HepG2 (cell line): ENCODE results near the gene SPAG7. TPM values are rescaled to one million over a fixed set of nuclear protein-coding genes. Genes with fewer than 3 reads are reported as not detected.
A peak's percentile ranks its signal among the peaks of the same experiment; 100 is the strongest.

Experiments
- DDIT3 ChIP-seq: sonication (generic); formaldehyde crosslinking; IDR thresholded peaks from 2 replicates; pipeline ENCODE4 v1.4.0; 2020; ENCODE audit warnings: mild to moderate bottlenecking, missing genetic modification reagents
- ELF4 ChIP-seq: sonication (generic); formaldehyde crosslinking; IDR thresholded peaks from 2 replicates; pipeline ENCODE4 v1.5.0; 2020; ENCODE audit warnings: missing genetic modification reagents, mild to moderate bottlenecking, moderate library complexity, borderline replicate concordance
- ETV5 ChIP-seq: IDR thresholded peaks from 2 replicates; pipeline ENCODE4 v1.6.1; 2018; ENCODE audit warnings: missing biosample characterization, missing genetic modification reagents, inconsistent platforms, borderline replicate concordance
- HMGA1 ChIP-seq: sonication (generic); formaldehyde crosslinking; conservative IDR thresholded peaks from 2 replicates; pipeline ENCODE4 v1.4.0; 2020; ENCODE audit warnings: missing genetic modification reagents
- IKZF4 ChIP-seq: sonication (generic); formaldehyde crosslinking; IDR thresholded peaks from 2 replicates; pipeline ENCODE4 v1.5.1; 2020; ENCODE audit warnings: borderline replicate concordance, mild to moderate bottlenecking, low read depth, missing genetic modification reagents; ENCODE audit errors: not compliant biosample characterization
- IKZF5 ChIP-seq: IDR thresholded peaks from 2 replicates; pipeline ENCODE4 v1.6.1; 2018; ENCODE audit warnings: missing genetic modification reagents, mild to moderate bottlenecking, missing compliant biosample characterization
- JARID2 ChIP-seq: sonication (generic); formaldehyde crosslinking; IDR thresholded peaks from 2 replicates; pipeline ENCODE4 v1.8.1; 2023; ENCODE audit warnings: missing genetic modification reagents, inconsistent platforms; ENCODE audit not compliant: insufficient replicate concordance
- JDP2 ChIP-seq: sonication (generic); formaldehyde crosslinking; IDR thresholded peaks from 2 replicates; pipeline ENCODE4 v1.8.1; 2022; ENCODE audit warnings: missing genetic modification reagents, borderline replicate concordance
- NR2F6 ChIP-seq, 2 experiments: IDR thresholded peaks; 2 replicates each; pipeline ENCODE4 v1.6.1; 2016; ENCODE audit warnings: antibody characterized with exemption in 1 of 2, mild to moderate bottlenecking in 1 of 2
- RARA ChIP-seq: IDR thresholded peaks from 2 replicates; pipeline ENCODE4 v1.6.1; 2016; ENCODE audit warnings: missing genetic modification reagents, missing compliant biosample characterization
- REST ChIP-seq, 2 experiments: IDR thresholded peaks; 2 replicates each; pipeline ENCODE4 v1.6.1; 2011 to 2012; ENCODE audit warnings: low read length in 2 of 2, borderline replicate concordance in 1 of 2, low read depth in 1 of 2, mild to moderate bottlenecking in 1 of 2, moderate library complexity in 1 of 2
- TARDBP ChIP-seq: sonication (generic); formaldehyde crosslinking; IDR thresholded peaks from 2 replicates; pipeline ENCODE4 v1.8.0; 2022; ENCODE audit warnings: mild to moderate bottlenecking, missing genetic modification reagents
- THAP11 ChIP-seq: IDR thresholded peaks from 2 replicates; pipeline ENCODE4 v1.6.1; 2016; ENCODE audit warnings: missing biosample characterization, missing genetic modification reagents
- ZBTB8A ChIP-seq: sonication (generic); formaldehyde crosslinking; IDR thresholded peaks from 2 replicates; pipeline ENCODE4 v1.4.0; 2020; ENCODE audit warnings: mild to moderate bottlenecking, low read depth, missing genetic modification reagents, borderline replicate concordance
- ZNF317 ChIP-seq: sonication (generic); formaldehyde crosslinking; IDR thresholded peaks from 2 replicates; pipeline ENCODE4 v1.5.0; 2020; ENCODE audit warnings: mild to moderate bottlenecking, missing genetic modification reagents
- ZNF333 ChIP-seq: sonication (generic); formaldehyde crosslinking; IDR thresholded peaks from 2 replicates; pipeline ENCODE4 v1.4.0; 2020; ENCODE audit warnings: mild to moderate bottlenecking, missing genetic modification reagents, borderline replicate concordance
- ZNF800 ChIP-seq: sonication (generic); formaldehyde crosslinking; IDR thresholded peaks from 2 replicates; pipeline ENCODE4 v1.4.0; 2020; ENCODE audit warnings: missing genetic modification reagents
- ZNF83 ChIP-seq: sonication (generic); formaldehyde crosslinking; IDR thresholded peaks from 2 replicates; pipeline ENCODE4 v1.4.0; 2020; ENCODE audit warnings: missing genetic modification reagents, mild to moderate bottlenecking, borderline replicate concordance
- ZNF850 ChIP-seq: sonication (generic); formaldehyde crosslinking; conservative IDR thresholded peaks from 2 replicates; pipeline ENCODE4 v1.9.0; 2021; ENCODE audit warnings: mild to moderate bottlenecking, missing genetic modification reagents
- ZZZ3 ChIP-seq: sonication (generic); formaldehyde crosslinking; IDR thresholded peaks from 2 replicates; pipeline ENCODE4 v1.4.0; 2020; ENCODE audit warnings: missing genetic modification reagents, mild to moderate bottlenecking, borderline replicate concordance
- polyA plus RNA-seq, 8 experiments: library from polyadenylated mRNA; depleted of rRNA in 3 of 8; stranded (reverse) in 7 of 8; unstranded in 1 of 8; fragments of >200 nt; fragmentation: Illumina TruSeq in 4 of 8; extraction: Trizol in 4 of 8; gene quantifications; 2 replicates each; pipeline versions ENCODE4 v1.2.1 to v1.2.3, GENCODE V29; 2011 to 2016; ENCODE audit warnings: low read depth in 4 of 8, missing spikeins in 1 of 8, mixed read lengths in 1 of 8; ENCODE audit not compliant: insufficient read depth in 1 of 8
- total RNA-seq, 5 experiments: library from RNA; depleted of rRNA; stranded (reverse); fragments of >200 nt; fragmentation: Illumina TruSeq; extraction: Trizol; gene quantifications; 2 replicates each; pipeline ENCODE4 v1.2.3, GENCODE V29; 2016; ENCODE audit warnings: low read depth in 1 of 5
- TF ChIP-seq, protein P1 (sequence below): sonication (generic); formaldehyde crosslinking; IDR thresholded peaks from 2 replicates; pipeline ENCODE4 v1.8.1; 2023; ENCODE audit warnings: mild to moderate bottlenecking, missing genetic modification reagents, borderline replicate concordance

The SPAG7 gene
- total and polyA plus RNA-seq, 2 of the 13 experiments (the other 11 are each of a cell fraction or from before 2014, with no cell fraction given) = 51.0 to 59.0 TPM

- 0 out of 4 replicates have a peak, but pooled peaks of 1 of the 2 experiments have one; percentile 7 for TF ChIP-seq REST (IDR thresholded peaks at IDR 0.05; ENCODE audit: borderline replicate concordance in 1 of 2, low read depth in 1 of 2, low read length in 2 of 2)
- TF ChIP-seq ZNF317 (CRISPR knock-in tag) = no peak
- TF ChIP-seq DDIT3 (CRISPR knock-in tag) = no peak
- TF ChIP-seq IKZF4 (CRISPR knock-in tag) = no peak
- TF ChIP-seq ZBTB8A = no peak
- TF ChIP-seq IKZF5 (CRISPR knock-in tag) = no peak; the same call in 1 of the 2 replicates
- TF ChIP-seq ETV5 (CRISPR knock-in tag) = no peak; the same call in 1 of the 2 replicates
- TF ChIP-seq JDP2 (CRISPR knock-in tag) = no peak
- TF ChIP-seq TARDBP (CRISPR knock-in tag) = 0 out of 2 replicates have a peak, but pooled peaks have one; percentile 27
- TF ChIP-seq ZZZ3 (CRISPR knock-in tag) = no peak
- no peak for TF ChIP-seq HMGA1 (CRISPR knock-in tag)
- TF ChIP-seq ZNF333 (CRISPR knock-in tag) = 0 out of 2 replicates have a peak, but pooled peaks have one; percentile 77
- TF ChIP-seq RARA (CRISPR knock-in tag) = peak; percentile 9; the same call in 1 of the 2 replicates
- TF ChIP-seq JARID2 (CRISPR knock-in tag) = no peak
- TF ChIP-seq ELF4 (CRISPR knock-in tag) = no peak
- 0 out of 2 replicates have a peak, but pooled peaks have one; percentile 66 for TF ChIP-seq ZNF850 (CRISPR knock-in tag)
- TF ChIP-seq ZNF800 (CRISPR knock-in tag) = 0 out of 2 replicates have a peak, but pooled peaks have one; percentile 33
- TF ChIP-seq THAP11 (CRISPR knock-in tag) = peak; percentile 46; the same call in 1 of the 2 replicates
- no peak for TF ChIP-seq ZNF83
- TF ChIP-seq, protein P1, sequence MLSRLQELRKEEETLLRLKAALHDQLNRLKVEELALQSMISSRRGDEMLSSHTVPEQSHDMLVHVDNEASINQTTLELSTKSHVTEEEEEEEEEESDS (CRISPR knock-in tag) = no peak
- TF ChIP-seq NR2F6 (IDR thresholded peaks at IDR 0.05) = no peak
- TF ChIP-seq NR2F6 (CRISPR knock-in tag; IDR thresholded peaks at IDR 0.05) = 0 out of 2 replicates have a peak, but pooled peaks have one; percentile 11
These were observed 29.8 kb upstream of the SPAG7 start, which contains the start of the genes INCA1 and KIF1C (continued) for GRCh38 chr17:4997302-4998026.
